Sciatic nerve (tissue), 2 donors: ENCODE data around the gene CAPN6. TPM values are rescaled to one million over a fixed set of nuclear protein-coding genes. Genes with fewer than 3 reads are reported as not detected.

ENCODE experiments used
- ATAC-seq: fragments of 200-7000 bp; cut with Tn5 transposase; one replicate; pipeline ENCODE4 v1.9.1; 2020; ENCODE audit warnings: mild to moderate bottlenecking, moderate library complexity
- DNase-seq: peaks from one replicate; pipeline ENCODE4 v3.0.0-alpha.2; 2020; ENCODE audit warnings: low spot score
- intact Hi-C: fragments of 100-400 bp; cut with DNase I; formaldehyde crosslinking; loops from one replicate; pipeline ENCODE4 v1.14.2; 2022
- total RNA-seq: library from RNA; stranded (reverse); fragmentation: NEBNext Ultra II Directional; extraction: Animal tissue kit (Norgen Biotek cat#: 25700); gene quantifications from one replicate; pipeline ENCODE4 v1.2.1, GENCODE V29; 2021
- donor health status: DM: no; HTN: no; CAD: no.
- donor health status: DM: no; HTN: no; CAD: no.

Gene CAPN6
- total RNA-seq, 1 donor from 2014 or later = 7.1 TPM

DNA sequence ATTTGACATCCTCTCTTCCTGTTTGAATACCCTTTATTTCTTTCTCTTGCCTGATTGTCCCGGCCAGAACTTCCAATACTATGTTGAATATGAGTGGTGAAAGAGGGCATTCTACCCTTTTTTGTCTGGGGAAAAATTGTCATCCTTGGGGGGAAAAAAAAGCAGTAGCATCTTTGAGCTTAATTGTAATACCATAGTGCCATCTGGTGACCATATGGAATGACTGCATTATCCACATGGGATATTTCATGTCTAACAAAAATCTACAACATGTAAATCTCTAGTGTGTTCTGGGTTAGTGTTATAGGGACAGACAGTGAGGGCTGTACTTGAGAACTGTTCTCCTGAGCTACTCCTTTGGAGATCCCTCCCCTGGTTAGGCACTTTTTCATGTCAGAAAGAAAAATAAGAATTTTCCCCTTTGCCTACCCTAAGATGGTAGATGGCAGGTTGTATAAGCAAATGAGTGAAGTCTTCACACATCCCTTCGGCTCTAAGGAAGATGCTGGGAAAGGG is 26.0 kb downstream of the CAPN6 start:
- DNase-seq = no peak
- intact Hi-C loops = no loop called here
- ATAC-seq = no peak

DNA sequence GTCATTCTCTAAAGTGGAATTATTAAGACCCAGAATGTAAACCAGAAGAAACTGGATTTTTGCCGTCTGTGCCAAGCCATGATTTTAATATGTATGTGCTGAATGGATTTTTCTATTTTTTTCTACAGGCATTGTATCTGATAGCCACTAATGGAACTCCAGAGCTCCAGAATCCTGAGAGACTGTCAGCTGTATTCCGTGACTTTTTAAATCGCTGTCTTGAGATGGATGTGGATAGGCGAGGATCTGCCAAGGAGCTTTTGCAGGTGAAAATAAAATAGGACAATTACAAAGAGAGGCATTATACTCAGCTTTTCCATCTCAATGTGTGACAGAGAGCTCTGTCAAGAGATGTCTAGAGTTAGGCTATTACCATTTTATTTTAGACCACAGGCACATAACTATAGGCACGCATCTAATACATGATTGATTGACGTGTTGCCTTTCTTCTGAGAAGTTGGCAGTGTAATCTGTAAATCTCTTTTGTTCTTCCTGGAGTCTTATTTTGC is 53.9 kb downstream of the CAPN6 start:
- ATAC-seq (no peak), DNase-seq (no peak)
- intact Hi-C loops = no loop called here

DNA sequence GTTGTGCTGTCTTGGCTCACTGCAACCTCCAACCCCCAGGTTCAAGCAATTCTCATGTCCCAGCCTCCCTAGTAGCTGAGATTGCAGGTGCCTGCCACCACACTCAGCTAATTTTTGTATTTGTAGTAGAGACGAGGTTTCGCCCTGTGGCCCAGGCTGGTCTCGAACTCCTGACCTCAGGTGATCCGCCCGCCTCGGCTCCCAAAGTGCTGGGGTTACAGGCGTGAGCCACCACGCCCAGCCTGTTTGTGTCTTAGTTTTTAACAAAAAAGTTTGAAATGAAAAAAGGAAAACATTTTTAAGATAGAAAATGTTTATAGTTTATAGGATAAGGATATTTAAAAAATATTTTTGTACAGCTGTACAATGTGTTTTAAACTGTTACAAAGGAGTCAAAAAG is 62.4 kb downstream of the CAPN6 start:
- DNase-seq = no peak
- ATAC-seq = no peak
- intact Hi-C loops = no loop called here

DNA sequence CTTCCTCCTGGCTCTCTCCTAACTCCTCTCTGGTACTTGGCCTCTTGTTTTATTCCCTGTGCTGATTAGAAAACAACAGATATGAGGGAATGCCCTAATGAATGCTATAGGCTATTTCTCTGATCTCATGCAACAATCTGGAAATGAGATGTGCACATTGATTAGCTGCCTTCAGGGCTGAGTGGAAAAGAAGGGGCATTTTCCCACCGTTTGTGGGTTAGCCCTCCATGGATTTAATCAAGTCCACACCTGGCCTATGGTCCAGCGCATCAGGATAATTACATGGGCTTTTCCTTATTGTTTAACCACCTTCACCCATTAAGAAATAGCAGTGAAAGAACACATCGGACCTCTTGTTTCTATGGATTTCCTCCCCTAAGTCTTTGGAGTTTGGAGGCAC is 70.0 kb downstream of the CAPN6 start:
- ATAC-seq (no peak), DNase-seq (no peak)
- intact Hi-C loops = no loop called here

DNA sequence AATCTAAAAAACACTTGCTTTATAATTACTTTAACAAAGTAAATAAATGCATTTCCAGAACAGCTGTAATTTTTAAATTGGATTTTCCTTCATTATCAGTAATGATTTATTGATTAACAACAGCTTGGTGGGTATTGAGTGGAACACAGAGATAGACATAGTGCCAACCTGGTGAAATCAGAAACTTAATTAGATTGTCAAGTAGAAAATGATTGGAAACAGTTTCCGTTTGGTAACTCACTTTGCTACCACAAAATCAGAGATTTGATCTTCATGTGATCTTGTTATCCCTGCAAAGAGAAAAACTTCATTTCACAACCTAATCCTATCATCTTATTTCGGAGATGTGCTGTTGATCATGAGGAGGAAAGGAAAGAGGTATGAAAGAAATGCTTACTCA is 70.8 kb downstream of the CAPN6 start:
- intact Hi-C loops = no loop called here
- DNase-seq (no peak), ATAC-seq (no peak)

Other genes starting within 250 kb of the CAPN6 start
- 49.4 TPM for gene PAK3, start 174.3 kb downstream of the CAPN6 start, total RNA-seq
- not detected for gene DCX, start 141.7 kb upstream of the CAPN6 start, total RNA-seq
- gene SERTM2, start 241.2 kb upstream of the CAPN6 start, total RNA-seq = 0.76 TPM